GM10248 (cell line): ENCODE data around the gene MAP2K6.

Source experiments
- CTCF ChIA-PET: fragments of 300-600 bp; sonication (Branson Sonifier 250); formaldehyde crosslinking; extraction: SDS; loops from one replicate; lab custom pipeline; 2021; ENCODE audit warnings: antibody characterized with exemption; lab: Yijun Ruan, JAX
- POLR2A ChIA-PET: fragments of 350-650 bp; sonication (Branson Sonifier 250); formaldehyde crosslinking; extraction: SDS; loops from one replicate; lab custom pipeline; 2020; ENCODE audit warnings: antibody characterized with exemption; lab: Yijun Ruan, JAX
- DNase-seq: peaks from one replicate; pipeline ENCODE4 v3.0.0; 2012; ENCODE audit errors: extremely low spot score
- TF ChIP-seq, protein P1 (sequence below): IDR thresholded peaks from 2 replicates; pipeline ENCODE4 v1.5.1; 2012; ENCODE audit warnings: mild to moderate bottlenecking, low read depth; ENCODE audit errors: extremely low read depth, missing control alignments, control extremely low read depth

MAP2K6 gene

DNA sequence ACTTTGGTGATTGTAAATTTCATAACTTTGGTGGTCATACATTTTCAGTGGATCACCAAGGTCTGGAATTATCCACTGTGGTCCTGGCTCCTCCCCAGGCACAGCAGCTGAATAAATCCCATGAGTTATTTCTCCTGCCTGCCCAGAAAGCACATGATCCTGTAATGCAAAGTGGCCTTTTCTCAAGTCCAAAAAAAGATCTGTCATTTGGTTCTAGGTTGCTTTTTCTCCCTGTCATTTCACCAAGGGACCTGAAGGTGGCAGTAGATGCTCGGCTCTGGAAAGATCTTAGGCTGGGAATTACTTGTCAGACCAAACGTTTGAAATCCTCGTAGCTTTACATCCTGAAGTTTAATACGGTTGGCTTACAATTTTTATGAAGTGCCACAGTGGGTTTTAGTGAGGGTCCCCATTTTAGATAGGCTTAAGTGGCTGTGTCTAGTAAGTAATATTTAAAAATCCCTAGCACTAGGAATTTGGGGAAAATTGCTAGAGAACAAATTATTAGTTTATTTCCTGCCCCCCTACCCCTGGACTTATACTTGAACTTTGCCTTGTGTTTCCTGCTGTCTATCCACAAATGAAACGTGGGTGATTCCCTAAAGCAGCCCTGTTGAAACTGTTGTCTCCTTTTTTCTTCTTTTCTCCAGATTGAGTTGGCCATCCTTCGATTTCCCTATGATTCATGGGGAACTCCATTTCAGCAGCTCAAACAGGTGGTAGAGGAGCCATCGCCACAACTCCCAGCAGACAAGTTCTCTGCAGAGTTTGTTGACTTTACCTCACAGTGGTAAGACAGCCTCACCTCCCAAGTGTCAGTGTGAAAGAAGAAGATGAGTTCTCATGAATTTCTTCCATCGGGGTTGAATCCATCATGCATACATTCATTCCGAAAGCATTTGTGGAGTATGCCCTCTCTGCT is 111.7 kb downstream of the MAP2K6 start:
- ChIA-PET POLR2A (no interaction called here), CTCF (interaction anchor here (0.6 to 11.3 kb wide), 23 partner anchors 9 to 1103 kb away, joined by 3 to 113 read pairs (median 3); no protein-coding TSS in a partner anchor)

DNA sequence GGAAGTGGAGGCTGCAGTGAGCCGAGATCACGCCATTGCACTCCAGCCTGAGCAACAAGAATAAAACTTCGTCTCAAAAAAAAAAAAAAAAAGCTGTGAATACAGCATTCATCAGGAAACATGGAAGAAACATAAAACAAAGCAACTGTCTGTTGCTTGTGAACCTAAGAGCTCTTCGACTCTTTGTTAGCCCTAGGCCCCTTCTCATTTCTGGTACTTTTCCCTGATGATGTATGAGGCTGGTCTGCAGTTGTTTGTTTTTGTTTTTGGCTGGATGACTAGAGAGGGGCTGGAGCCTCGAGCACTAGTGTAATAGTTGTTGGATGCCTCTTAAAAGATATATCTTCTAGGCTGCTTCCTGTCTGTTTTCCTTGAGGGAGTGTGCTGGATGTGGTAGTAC is 113.5 kb downstream of the MAP2K6 start:
- ChIA-PET CTCF (interaction anchor here (1.1 to 11.3 kb wide), 4 partner anchors 7 to 80 kb away, joined by 3 to 113 read pairs (median 29); no protein-coding TSS in a partner anchor), POLR2A (interaction anchor here (0.6 kb wide), 1 partner anchor 75 kb away, joined by 5 read pairs; no protein-coding TSS in a partner anchor)
- TF ChIP-seq, protein P1, sequence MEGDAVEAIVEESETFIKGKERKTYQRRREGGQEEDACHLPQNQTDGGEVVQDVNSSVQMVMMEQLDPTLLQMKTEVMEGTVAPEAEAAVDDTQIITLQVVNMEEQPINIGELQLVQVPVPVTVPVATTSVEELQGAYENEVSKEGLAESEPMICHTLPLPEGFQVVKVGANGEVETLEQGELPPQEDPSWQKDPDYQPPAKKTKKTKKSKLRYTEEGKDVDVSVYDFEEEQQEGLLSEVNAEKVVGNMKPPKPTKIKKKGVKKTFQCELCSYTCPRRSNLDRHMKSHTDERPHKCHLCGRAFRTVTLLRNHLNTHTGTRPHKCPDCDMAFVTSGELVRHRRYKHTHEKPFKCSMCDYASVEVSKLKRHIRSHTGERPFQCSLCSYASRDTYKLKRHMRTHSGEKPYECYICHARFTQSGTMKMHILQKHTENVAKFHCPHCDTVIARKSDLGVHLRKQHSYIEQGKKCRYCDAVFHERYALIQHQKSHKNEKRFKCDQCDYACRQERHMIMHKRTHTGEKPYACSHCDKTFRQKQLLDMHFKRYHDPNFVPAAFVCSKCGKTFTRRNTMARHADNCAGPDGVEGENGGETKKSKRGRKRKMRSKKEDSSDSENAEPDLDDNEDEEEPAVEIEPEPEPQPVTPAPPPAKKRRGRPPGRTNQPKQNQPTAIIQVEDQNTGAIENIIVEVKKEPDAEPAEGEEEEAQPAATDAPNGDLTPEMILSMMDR = no peak
- DNase-seq = no peak

More for the DNA sequence above, 111.7 kb downstream of the MAP2K6 start:
- TF ChIP-seq, protein P1 = peak; percentile 75
- peak; percentile 33 for DNase-seq

DNA sequence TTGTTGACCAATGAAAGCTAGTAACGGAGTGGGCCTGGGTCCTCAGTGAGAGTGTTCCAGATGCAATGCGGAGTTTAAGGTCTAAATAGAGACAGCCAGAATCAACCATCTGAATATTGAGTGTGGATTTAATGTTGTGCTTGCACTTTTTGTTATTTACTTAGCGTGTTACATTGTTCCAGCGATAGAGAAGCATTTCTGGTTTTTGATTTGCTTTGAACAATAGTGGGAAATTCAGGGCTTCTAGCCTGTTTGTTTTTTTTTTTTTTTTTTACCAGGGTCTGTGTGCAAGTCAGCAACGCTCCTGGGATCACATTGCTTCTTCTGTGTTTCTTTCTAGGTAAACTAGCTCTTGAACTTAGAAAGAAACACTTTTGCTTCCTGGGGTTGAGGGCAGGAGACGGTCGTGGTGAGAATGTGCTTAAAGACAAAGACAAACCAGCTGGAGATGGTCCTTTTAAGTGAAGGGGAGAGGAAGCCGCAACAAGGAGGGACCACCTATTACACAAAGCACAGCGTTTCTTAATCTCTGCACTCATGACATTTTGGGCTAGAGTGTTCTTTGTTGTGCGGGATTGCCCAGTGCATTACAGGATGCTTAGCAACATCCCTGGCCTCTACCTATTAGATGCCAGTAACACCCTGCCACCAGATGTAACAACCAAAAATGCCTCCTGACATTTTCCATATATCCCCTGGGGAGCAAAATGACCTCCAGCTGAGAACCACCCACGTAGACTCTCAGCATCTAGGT is 119.2 kb downstream of the MAP2K6 start:
- ChIA-PET POLR2A (no interaction called here), CTCF (interaction anchor here (1.4 to 6.2 kb wide), 4 partner anchors 8 to 73 kb away, joined by 3 to 49 read pairs (median 7); no protein-coding TSS in a partner anchor)
- no peak for DNase-seq
- TF ChIP-seq, protein P1 = no peak

DNA sequence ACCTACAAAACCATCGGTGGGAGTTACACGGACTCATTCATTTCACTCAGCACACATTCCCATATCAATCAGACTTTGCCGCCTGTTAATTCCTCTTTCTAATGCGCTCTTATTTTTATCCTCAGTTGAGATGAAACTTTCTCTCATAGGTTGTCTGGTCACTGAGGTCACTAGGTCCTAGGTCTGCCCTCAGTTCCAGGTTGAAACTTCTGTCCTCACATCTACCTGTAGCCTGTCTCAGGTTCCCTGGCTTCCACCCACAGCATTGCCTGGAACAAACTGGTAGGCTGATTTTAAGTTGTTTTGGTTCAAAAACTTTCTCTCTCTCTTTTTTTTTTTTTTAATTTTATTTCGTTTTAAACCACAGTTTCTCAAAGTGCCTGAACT is 119.7 kb downstream of the MAP2K6 start:
- POLR2A ChIA-PET = no interaction called here
- TF ChIP-seq, protein P1 = no peak
- CTCF ChIA-PET = interaction anchor here (6.2 kb wide), 1 partner anchor 9 kb away, joined by 49 read pairs; no protein-coding TSS in a partner anchor
- DNase-seq = no peak

DNA sequence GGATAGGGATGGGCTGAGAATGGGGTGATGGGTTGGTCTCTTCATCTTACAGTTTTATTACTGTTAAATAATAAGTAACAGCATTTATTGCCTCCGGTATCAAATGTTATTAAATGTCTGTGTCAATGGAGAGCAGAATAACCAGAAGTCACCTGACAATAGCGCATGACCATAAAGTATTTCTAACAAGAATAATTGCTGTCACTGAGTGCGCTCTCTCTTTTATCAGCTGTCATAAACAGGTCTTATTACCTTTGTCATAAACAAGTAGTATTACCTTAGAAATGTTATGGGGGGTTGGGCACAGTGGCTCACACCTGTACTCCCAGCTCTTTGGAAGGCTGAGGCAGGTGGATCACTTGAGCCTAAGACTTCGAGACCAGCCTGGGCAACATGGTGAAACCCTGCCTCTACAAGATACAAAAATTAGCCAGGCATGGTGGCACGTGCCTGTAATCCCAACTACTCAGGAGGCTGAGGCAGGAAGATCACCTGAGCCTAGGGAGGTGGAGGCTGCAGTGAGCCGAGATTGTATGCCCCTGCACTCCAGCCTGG is 120.6 kb downstream of the MAP2K6 start:
- no peak for DNase-seq
- TF ChIP-seq, protein P1 = no peak
- POLR2A ChIA-PET = no interaction called here
- CTCF ChIA-PET = interaction anchor here (1.2 to 6.2 kb wide), 3 partner anchors 10 to 36 kb away, joined by 3 to 49 read pairs (median 4); no protein-coding TSS in a partner anchor
